Measurements from ENCODE around the gene LILRA6. TPM values are rescaled to one million over a fixed set of nuclear protein-coding genes. Genes with fewer than 3 reads are reported as not detected.

The LILRA6 gene
- polyA plus RNA-seq, 1 donor from 2014 or later = not detected

DNA sequence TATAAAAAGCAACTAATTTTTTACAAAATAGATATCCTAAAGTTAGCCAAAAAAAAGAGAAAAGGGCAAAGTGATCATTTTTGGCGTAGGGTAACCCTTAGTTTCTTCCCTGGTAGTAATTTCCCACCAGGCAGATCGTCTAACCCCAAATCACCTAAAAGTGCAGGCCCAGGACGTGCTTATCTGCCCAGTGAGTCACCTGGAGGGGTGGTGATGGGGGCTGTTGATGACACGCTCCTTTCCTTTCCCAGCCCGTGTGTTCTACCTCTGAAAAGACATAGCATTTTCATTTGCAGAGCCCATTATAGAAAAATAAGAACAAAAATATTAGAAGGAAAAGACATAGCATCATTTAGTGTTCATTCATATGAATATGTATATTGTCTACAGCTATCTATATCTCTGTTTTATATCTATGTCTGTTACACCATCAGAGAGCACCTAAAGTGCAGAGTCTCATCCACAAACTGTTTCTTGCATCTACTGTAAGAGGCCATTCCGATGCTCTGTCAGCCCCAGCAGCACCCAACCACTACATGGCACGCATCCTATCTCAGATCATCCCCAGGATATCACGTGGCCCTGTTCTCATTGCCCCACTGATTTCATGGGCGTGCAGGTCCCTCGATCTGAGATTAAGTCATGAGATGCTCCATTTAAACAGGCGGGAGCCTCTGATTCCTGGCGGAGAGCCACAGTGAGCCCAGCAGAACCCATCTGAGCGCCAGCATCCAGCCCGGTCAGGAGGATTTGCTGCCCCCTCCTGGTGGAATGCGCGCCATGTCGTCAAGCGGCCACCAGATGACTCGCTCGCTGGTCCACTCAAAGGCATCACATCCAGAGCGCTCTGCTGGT lies 11.3 kb downstream of the LILRA6 start:
- Histone ChIP-seq H3K27ac (ENCODE audit: low read length) (no peak overlapping the region), H3K4me3 (ENCODE audit: low read length) (peak overlapping the region; percentile 18), H3K27me3 (ENCODE audit: insufficient read depth, low read depth, low read length) (no peaks in the 10 kb centered on the region), H3K79me2 (replicated peaks; ENCODE audit: insufficient read depth, low read length) (no peaks in the 10 kb centered on the region), H3K36me3 (ENCODE audit: insufficient read depth, low read length) (no peaks in the 10 kb centered on the region), H2AFZ (ENCODE audit: low read depth, low read length) (no peak overlapping the region), H3K4me2 (ENCODE audit: low read length) (no peak overlapping the region), H3F3A (ENCODE audit: insufficient read depth, low read length, poor library complexity, severe bottlenecking) (no peaks in the 10 kb centered on the region), H3K9ac (ENCODE audit: low read length) (no peak overlapping the region), H3K9me3 (ENCODE audit: low read length) (peaks cover 6% of the 10 kb centered on the region), H3K9me2 (ENCODE audit: insufficient read depth, low read length) (no peaks in the 10 kb centered on the region), H4K20me1 (ENCODE audit: insufficient read depth) (no peaks in the 10 kb centered on the region)
- TF ChIP-seq, protein P1, sequence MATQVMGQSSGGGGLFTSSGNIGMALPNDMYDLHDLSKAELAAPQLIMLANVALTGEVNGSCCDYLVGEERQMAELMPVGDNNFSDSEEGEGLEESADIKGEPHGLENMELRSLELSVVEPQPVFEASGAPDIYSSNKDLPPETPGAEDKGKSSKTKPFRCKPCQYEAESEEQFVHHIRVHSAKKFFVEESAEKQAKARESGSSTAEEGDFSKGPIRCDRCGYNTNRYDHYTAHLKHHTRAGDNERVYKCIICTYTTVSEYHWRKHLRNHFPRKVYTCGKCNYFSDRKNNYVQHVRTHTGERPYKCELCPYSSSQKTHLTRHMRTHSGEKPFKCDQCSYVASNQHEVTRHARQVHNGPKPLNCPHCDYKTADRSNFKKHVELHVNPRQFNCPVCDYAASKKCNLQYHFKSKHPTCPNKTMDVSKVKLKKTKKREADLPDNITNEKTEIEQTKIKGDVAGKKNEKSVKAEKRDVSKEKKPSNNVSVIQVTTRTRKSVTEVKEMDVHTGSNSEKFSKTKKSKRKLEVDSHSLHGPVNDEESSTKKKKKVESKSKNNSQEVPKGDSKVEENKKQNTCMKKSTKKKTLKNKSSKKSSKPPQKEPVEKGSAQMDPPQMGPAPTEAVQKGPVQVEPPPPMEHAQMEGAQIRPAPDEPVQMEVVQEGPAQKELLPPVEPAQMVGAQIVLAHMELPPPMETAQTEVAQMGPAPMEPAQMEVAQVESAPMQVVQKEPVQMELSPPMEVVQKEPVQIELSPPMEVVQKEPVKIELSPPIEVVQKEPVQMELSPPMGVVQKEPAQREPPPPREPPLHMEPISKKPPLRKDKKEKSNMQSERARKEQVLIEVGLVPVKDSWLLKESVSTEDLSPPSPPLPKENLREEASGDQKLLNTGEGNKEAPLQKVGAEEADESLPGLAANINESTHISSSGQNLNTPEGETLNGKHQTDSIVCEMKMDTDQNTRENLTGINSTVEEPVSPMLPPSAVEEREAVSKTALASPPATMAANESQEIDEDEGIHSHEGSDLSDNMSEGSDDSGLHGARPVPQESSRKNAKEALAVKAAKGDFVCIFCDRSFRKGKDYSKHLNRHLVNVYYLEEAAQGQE (IDR thresholded peaks at IDR 0.05; ENCODE audit: borderline replicate concordance) = no peak
- TF ChIP-seq RAD21 (conservative IDR thresholded peaks at IDR 0.05) (peak; percentile 54), MXI1 (conservative IDR thresholded peaks at IDR 0.05; ENCODE audit: poor library complexity, severe bottlenecking) (no peak), SMC3 (conservative IDR thresholded peaks at IDR 0.05; ENCODE audit: poor library complexity) (peak; percentile 66), TAF1 (IDR thresholded peaks at IDR 0.05; ENCODE audit: low read depth) (no peak), POLR2AphosphoS5 (IDR thresholded peaks at IDR 0.05) (no peak), EP300 (conservative IDR thresholded peaks at IDR 0.05; ENCODE audit: poor library complexity, severe bottlenecking) (no peak), EZH2 (IDR thresholded peaks at IDR 0.05; ENCODE audit: borderline replicate concordance, insufficient read depth, low read length, poor library complexity, severe bottlenecking) (no peak)
- TF ChIP-seq, protein P2, sequence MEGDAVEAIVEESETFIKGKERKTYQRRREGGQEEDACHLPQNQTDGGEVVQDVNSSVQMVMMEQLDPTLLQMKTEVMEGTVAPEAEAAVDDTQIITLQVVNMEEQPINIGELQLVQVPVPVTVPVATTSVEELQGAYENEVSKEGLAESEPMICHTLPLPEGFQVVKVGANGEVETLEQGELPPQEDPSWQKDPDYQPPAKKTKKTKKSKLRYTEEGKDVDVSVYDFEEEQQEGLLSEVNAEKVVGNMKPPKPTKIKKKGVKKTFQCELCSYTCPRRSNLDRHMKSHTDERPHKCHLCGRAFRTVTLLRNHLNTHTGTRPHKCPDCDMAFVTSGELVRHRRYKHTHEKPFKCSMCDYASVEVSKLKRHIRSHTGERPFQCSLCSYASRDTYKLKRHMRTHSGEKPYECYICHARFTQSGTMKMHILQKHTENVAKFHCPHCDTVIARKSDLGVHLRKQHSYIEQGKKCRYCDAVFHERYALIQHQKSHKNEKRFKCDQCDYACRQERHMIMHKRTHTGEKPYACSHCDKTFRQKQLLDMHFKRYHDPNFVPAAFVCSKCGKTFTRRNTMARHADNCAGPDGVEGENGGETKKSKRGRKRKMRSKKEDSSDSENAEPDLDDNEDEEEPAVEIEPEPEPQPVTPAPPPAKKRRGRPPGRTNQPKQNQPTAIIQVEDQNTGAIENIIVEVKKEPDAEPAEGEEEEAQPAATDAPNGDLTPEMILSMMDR (IDR thresholded peaks at IDR 0.05; ENCODE audit: poor library complexity, severe bottlenecking) = peak; percentile 71

DNA sequence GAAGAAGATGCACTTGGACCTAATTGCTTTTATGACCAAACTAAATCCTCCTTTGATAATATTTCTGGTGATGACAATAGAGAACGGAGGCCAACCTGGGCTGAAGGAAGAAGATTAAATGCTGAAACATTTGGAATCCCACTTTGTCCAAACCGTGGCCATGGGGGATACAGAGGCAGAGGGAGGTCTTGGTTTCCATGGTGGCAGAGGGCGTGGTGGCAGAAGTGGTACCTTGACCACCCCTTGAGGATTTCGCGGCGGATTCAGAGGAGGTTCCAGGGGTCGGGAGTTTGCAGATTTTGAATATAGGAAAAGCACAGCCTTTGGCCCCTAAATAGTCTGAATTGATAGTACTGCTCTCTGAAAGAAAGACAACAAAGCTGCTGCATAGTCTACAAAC lies 12.6 kb downstream of the LILRA6 start:
- no peaks in the 10 kb centered on the region for H3K36me3 ChIP-seq (ENCODE audit: insufficient read depth, low read length)
- no peak overlapping the region for H3K27ac ChIP-seq (ENCODE audit: low read length)
- no peaks in the 10 kb centered on the region for H3F3A ChIP-seq (ENCODE audit: insufficient read depth, low read length, poor library complexity, severe bottlenecking)
- H3K79me2 ChIP-seq (replicated peaks; ENCODE audit: insufficient read depth, low read length) = no peaks in the 10 kb centered on the region
- H3K9ac ChIP-seq (ENCODE audit: low read length) = no peak overlapping the region
- H3K4me3 ChIP-seq (ENCODE audit: low read length) = no peak overlapping the region
- no peak overlapping the region for H3K4me2 ChIP-seq (ENCODE audit: low read length)
- H2AFZ ChIP-seq (ENCODE audit: low read depth, low read length) = no peak overlapping the region
- no peaks in the 10 kb centered on the region for H4K20me1 ChIP-seq (ENCODE audit: insufficient read depth)
- H3K27me3 ChIP-seq (ENCODE audit: insufficient read depth, low read depth, low read length) = no peaks in the 10 kb centered on the region
- H3K9me3 ChIP-seq (ENCODE audit: low read length) = peaks cover 6% of the 10 kb centered on the region
- H3K9me2 ChIP-seq (ENCODE audit: insufficient read depth, low read length) = no peaks in the 10 kb centered on the region
- TF ChIP-seq SMC3 (conservative IDR thresholded peaks at IDR 0.05; ENCODE audit: poor library complexity) (no peak), RAD21 (conservative IDR thresholded peaks at IDR 0.05) (no peak), MXI1 (conservative IDR thresholded peaks at IDR 0.05; ENCODE audit: poor library complexity, severe bottlenecking) (no peak), EZH2 (IDR thresholded peaks at IDR 0.05; ENCODE audit: borderline replicate concordance, insufficient read depth, low read length, poor library complexity, severe bottlenecking) (no peak), EP300 (conservative IDR thresholded peaks at IDR 0.05; ENCODE audit: poor library complexity, severe bottlenecking) (no peak), TAF1 (IDR thresholded peaks at IDR 0.05; ENCODE audit: low read depth) (no peak), POLR2AphosphoS5 (IDR thresholded peaks at IDR 0.05) (no peak)
- TF ChIP-seq, protein P2 (IDR thresholded peaks at IDR 0.05; ENCODE audit: poor library complexity, severe bottlenecking) = no peak
- TF ChIP-seq, protein P1 (IDR thresholded peaks at IDR 0.05; ENCODE audit: borderline replicate concordance) = no peak
